Measurements from ENCODE around the gene DSCAML1.

Gene DSCAML1

DNA sequence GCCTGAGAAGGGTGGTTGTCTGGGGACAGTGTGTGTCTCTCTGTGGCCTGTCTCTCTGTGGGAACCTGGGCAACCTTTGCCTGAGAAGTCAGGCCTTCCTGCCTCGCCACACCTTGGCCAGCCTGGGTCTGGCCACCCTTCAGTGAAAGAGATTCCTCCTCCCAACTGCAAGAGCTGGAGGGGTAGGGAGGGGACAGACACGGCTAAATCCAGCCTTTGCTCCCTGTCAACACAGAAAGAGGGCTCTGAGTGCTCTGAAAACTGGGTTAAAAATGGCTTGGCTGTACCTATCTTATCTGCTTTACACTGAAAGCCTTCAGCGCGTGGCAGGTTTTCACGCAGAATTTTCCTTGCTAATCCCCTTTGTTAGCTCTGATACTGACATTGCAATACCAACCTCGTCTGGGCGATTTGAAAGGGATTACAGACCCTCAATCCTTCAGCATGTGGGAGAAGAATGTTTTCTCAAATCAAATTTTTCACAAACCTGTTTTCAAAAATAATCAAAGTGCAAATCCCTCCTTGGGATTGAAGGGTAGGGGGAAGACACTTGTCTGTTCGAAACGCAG, 163.7 kb downstream of the DSCAML1 start:
- DNase-seq, result no peak

DNA sequence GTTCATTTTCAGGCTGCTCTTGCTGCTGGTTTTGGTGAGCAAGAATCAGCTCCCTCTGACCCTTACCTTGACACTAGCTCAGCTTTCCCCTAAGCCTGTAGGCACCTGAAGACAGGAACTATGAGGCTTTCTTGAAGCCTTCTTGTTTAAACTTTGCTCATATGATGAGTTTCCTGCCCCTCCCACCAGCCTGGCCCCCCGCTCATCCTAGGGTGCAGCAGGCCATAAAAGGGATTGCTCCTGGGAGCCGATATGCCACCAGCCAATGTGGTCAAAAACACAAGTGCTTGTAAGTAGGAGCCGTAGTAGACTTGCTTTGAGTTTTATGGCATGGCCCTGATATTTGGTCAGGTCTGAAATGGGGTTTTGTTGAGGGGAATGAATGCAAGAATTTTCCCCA, 164.7 kb downstream of the DSCAML1 start:
- DNase-seq, result no peak

DNA sequence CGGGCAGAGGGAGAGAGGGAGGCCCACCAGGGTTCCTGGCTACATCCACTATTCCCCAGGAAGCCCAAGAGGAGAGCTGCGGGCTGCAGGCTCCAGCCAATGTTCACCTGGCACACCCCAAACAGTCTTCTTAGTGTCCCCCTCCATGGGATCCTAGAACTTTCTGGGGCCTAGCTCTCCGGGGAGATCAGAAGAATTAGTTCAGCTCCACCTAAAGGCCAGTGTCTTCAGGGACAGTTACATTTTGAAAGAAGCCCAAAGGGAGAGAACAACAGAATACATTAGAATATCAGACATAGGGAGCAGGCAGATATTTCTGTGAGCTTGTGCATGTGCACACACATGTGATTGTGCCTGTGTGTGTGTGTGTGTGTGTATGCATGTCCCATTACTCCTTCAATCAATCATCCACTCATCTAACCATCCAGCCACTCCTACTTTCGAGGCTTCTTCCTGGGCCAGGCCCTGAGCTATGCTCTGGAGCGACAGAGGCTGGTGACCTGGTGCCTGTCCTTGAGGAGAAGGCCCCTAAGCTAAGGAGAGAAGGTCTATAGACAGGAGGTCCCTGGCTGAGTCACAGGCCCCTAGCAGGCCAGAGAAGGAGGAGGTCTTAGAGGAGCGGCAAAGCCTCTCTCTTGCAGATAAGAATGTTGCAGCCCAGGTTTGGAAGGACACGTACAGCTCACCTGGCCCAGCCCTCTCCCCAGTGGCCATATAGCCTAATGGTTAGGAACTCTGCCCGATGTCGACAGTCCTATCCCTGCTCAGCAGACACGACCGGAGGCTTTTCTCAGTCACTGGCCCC, 165.5 kb downstream of the DSCAML1 start:
- DNase-seq, result no peak

DNA sequence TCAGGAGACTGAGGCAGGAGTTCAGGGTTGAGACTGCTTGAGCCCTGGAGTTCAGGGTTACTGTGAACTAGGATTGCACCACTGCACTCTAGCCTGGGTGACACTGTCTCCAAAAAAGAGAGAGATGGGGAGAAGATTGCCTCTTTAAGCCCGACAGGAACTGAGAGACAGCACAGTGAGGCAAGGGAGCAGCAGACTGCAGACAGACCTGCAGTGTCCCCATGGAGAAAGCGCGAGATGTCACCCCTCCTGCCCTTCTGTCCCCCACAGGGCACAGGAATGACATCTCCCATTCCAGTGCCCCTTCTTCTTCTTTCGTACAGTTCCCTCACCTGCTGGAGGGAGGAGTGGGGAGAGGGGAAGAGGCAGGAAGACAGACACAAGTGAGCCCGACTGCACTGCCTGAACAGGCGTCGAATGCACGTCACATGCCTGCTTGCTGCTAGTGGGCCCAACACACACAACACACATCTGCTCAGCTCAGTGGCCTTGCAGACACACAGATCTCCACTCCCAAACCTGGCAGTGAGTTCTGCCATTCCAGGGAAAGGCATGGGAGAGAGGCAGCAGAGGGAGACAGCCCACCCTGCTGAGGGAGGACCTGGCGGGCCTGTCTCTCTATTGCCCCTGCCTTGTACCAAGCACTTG, 167.0 kb downstream of the DSCAML1 start:
- DNase-seq, result no peak

DNA sequence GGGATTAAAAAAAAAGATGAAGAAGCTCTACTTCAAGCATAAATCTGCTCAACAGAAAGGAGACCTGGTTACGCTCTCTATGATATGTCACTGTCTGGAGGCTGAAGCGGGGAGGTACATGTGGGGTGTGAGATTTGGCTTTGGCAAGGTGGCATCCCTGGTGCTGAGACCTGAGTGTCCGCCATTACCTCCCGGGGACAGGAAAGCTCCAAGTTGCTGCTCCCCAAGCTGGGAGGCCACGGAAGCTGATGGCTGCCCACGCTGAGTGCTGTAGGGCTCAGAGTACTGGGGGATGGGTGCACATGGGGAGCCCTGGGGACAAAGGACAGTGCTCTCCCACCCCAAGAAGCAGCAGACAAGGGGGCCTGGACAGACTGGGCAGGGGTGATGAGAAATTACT, 167.9 kb downstream of the DSCAML1 start:
- DNase-seq, result no peak

DNA sequence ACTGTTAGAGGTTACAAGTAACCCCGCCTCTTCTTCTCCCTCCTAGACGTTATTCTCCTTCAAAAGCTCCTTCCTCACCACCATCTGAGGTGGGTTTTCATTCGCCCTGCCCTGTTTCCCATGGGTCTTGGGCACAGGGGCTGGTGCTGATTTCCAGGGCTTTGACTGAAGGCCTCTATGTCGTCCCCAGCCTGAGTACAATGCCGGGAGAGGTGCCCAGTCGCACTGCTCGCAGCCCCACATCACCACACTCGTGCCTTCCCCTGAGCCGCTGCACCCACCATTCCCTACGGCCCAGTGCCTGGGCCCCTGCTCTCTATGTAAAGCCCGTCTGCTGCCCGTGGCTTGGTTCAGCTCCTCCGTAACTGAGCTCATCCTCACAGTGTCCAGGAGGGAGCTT, 169.8 kb downstream of the DSCAML1 start:
- no peak for DNase-seq

DNA sequence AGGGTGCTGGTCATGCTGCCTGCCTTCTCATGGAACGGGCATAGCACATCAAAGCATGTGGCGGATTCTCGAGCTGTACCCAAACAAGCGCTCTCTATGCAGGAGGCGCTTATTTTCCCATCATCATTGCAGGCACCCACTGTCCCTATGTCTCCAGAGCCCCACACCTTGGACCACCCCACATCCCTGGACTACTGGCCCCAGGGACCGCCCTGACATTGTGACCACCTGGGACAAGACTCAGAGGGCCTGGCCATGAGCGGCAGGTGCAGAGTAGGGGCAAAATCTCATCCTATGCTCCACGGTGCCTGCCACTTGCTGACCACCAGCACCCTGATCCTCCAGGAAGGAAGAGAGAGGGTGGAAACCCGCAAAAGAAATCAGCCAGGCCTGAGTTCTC, 170.4 kb downstream of the DSCAML1 start:
- no peak for DNase-seq

DNA sequence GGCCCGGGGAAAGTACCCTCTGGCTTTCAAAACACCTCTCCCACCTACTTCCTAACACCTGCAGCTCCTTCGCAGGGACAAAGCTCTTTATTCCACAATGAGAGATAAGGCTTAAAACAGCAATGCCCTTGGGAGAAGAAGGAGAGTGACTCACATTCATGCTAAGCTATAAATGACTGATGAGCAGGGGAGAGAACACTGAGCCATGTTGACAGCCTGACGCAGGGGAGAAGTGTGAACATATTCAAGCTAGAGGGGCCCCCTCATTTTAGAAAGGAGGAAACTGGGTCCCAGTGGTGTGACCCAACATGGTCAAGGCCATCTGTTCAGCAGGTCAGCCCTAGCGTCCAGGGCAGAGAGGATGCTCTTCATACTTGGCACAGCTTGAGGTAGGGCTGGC, 171.8 kb downstream of the DSCAML1 start:
- DNase-seq, result no peak

DNA sequence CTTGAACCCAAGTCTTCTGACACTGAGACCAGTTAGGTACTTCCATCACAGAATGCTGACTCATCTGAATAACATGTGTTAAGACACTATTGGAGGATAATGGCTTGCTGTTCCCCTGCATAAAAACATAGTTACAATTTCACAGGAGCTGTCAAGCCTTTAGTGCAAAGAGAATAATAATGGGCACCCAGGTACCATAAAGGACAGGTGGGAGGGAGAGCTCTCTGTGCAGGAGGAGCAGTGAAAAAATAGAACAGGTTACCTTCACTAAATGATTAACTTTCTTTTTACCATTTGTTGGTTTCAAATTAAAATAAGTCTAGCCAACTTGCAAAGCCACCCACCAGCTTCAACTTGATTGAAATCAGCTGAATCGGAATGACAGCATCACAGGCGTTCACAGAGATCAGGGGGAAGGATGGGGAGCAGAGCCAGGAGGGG, 173.2 kb downstream of the DSCAML1 start:
- DNase-seq, result no peak

DNA sequence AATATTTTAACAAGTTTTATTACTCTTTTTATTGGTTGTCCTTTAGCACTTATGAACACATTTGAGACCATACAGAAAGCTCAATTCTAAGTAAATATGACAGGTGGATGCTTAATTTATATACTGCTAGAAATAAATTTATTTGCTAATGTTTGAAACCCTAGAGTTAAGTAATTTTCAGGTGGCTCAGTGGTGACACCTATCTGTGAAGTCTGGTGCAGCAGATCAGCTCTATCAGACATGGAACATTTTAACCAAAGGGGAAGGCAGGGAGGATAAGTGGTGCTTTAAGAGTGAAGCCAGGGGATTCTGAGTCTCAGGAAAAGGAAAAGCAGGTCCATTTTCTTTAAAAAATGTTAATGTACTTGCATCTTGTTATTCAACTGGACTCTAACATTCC, 175.8 kb downstream of the DSCAML1 start:
- no peak for DNase-seq

DNA sequence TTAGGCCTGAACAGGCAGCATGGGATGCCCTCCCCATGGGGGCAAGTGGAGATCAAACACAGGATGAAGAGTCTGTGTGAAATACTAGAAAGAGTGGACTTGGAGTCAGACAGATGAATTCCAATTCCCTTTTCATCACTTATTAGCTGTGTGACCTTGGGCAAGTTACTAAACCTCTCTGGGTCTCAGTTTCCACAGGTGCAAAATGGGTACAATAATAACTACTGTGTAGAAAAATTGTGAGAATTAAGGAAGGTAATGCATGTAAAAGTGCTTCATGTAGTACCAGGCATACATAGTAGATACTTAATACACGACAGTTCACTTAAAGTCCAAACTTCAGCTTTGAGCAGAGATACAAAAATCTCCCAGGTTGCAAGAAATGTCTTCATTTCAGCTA, 176.4 kb downstream of the DSCAML1 start:
- no peak for DNase-seq

DNA sequence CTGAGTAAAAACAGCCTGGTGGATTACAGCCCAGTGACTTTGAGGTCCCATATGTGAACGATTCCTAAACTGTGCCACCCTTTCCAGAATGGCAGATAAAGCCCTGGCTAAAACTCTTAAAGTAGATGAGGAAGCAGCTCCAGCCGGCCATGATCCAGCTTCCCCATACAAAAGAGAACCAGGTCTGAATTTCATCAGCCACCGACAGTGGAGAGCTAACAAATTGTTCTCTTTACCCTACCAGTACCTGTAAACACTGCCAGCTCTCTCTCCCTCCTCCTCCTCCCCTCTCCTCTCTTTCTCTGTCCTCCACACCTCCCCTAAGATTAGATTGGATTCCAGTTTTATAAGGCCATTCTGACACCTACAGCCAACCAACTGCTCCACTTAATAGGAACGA, 176.9 kb downstream of the DSCAML1 start:
- no peak for DNase-seq

DNA sequence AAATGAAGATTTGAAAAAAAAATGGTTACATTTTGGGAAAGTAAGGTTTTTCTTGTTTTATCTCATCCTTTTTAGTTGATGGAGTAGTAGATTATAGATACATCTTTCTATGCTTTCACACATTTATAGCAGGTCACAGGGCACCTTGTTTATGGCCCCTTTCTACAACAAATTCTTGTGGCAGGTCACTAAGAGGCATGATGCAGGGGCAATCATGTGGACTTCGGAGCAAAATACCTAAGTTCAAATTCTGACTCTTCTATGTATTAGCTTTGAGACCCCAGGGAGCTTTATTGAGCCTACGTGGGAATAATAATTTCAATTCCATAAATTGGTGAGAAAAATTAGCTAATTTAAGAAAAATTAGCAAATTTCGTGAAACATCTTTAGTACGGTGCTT, 177.4 kb downstream of the DSCAML1 start:
- no peak for DNase-seq

DNA sequence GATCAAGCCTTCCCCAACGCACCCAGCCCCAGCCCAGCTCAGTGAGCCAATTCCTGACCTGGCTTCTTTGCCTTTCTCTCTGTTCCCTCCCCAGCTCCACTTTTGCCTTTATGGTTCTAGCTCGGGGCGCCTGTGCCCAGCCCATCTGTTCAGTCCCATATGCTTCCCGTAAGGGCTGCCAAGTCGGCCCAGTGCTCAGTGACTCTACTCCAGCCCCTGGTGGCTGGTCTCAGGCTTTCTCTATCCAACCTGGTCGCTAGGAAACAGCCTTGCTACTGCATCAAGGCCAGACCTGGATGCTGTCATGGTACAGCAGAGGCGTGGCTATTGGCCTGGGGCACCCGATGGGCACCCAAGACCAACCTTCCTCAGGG, 178.0 kb downstream of the DSCAML1 start:
- DNase-seq, result no peak

DNA sequence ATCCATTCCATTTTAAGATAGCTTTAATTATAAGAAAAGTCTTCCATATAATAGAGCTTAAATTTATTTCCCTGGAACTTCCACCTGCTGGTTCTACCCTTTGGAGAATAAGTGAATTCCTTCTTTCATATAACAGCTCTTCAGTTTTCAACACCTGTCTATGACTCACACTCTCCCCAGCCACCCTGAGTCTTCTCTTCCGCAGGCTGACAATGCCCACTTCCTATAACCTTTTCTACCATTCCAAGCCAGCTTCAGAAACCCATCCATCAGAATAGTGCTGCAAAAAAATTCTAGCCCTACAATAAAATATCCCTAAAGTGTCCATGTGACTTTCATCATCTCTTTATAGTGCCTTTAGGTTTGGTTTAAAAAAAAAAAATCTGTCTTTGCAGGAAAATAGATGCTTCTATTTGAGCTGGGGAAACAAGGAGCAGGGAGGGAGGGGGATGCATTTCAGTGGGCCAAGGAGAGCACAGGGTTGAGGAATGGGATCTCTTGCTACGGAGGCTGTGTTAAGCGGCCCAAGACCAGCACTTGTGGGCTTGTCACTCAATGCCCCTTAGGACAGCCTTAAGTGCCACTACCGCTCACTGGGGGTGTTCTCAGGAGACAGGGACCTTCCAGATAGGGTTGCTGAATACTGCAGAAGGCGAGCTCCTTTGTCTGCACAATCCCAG, 178.6 kb downstream of the DSCAML1 start:
- DNase-seq, result no peak

DNA sequence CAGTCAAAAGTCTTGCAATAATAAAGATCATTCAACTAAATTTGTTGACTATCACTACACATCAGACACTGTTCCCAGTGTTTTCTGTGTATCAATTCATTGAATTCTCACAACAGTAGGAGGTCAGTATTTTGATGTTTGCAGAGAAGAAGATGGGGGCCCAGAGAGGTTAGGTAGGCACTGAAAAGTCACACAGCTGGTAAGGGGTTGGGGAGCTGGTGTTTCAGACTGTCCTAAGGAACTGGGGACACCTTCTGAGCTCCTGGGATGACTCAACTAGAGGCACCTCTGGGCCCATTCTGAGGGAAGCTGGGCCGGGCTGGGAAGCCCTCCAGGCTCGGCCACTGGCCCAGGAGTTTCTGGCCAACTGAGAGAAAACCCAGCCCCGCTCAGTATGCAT, 180.0 kb downstream of the DSCAML1 start:
- DNase-seq, result no peak

DNA sequence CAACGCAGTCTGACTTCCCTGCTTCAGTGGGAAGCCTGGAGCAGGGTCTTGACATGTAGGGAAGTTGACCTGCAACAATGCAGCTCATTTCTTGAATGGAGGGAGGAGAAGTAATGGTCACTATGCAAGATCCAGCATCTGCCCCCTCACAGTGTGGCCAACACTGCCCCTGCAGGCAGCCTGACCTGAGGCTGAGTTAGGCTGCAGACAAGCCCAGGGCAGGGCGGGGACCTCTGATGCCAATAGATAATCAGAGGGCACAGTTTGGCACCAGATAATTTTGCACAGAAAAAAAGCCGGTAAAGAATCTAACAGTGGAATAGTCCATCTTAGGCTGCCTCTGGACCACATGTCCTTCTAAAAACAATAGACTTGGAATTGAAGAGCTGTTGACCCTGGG, 182.3 kb downstream of the DSCAML1 start:
- DNase-seq, result no peak

DNA sequence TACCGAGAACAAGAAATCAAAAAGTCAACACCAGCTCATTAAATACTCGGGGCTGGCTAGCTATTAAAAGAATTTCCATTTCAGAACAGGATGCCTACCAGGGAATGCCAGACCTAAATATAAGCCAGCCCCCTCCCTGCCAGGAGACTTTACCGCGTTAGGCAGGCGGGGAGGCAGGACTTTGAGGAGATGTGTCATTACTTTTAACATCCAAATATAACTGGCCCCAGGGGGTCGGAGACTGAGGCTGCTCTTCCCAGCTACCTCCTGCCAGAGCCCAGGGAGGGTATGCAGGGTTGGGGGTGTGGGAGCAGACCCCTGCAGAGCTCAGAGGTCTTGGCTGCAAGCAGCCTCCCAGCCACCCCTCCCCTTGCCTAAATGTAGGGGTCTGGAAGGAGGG, 183.5 kb downstream of the DSCAML1 start:
- DNase-seq, result no peak

DNA sequence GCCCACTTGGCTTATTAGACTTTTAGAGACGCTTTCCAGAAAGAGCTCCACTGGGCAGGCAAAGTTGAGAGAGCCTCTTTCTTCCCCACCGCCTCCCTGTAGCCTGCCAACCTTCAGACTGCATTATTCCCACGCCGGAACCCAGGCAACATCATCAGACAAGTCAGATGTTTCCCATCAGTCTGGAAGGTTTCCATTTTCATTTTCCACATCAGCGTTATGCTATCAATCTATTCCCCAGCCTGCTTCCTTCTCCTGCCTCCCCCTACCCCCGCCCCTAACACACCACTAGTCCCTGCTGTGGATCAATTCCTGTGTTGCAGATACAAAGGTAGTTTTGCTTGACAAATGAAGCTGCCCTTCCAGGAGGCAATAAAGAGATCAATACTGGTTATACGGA, 184.8 kb downstream of the DSCAML1 start:
- DNase-seq, result no peak

DNA sequence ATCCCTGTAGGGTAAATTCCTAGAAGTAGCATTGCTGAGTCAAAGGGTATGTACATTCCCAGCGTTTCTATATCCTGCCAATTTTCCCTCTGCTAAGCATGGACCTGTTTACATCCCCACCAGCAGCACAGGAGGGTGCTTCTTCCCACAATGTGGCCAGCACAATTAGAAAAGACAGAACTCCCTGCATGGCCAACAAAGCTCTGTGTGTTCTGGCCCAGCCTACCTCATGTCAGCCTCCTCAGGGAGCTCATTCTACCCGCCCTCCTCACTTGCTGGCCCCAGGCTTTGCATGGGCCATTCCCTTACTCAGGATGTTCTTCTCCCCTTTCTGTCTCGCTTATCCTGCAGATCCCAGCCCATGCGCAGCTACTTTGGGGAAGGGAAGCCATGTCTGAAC, 186.1 kb downstream of the DSCAML1 start:
- no peak for DNase-seq

DNA sequence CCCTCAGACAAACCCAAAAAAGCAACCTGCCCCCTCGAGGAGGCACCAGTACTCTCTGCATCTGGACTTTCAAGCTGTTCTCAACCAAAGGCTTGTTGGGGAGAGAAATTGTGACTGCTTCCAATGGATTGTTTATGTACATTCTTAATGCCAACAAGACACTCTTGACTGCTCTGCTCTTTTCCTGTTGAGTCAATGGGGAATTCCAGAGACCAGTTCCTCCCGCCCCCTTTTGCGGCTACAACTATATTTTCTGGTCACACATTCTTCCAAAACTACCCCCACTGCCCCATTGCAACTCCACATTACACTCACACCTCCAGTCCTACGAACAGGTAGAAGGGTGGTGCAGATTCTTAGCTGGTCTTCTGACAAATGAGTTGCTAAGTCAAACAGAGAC, 187.0 kb downstream of the DSCAML1 start:
- DNase-seq, result no peak

DNA sequence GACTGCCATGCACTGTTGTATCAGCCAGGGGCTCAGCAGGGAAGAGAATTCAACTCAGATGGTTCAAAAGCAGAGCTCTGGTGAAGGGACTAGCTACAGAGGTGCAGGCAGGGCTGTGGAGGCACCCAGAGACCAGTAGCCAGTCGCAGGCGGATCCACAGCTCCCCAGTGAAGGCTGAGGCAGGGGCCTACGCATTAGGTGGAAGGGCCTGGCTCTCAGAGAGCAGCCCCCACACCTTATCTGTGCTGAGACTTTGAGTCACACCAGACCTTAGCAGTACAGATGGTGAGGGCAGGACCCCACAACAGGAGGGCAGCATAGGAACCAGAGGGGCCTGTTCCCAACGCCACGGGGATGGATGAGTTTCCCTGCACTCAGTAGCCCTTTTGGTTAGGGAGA, 189.6 kb downstream of the DSCAML1 start:
- no peak for DNase-seq

DNA sequence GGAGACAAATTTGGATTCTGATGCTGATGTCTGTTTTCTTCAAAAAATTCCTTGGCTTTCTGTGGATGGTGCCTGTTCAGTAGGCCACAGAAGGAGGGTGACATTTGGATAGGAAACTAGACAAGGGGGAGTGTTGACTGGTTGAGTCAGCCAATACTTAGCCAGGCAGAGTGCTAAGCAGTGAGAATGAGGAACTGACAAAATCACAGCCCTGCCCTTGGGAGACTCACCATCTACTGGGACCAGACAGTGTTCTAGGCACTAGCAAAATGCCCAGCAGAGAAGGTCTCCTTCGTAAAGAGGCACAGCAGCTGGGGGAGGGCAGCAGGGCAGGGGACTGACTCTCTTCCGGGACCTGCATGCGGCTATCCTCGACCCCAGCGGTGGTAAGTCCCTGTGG, 190.2 kb downstream of the DSCAML1 start:
- DNase-seq, result no peak

DNA sequence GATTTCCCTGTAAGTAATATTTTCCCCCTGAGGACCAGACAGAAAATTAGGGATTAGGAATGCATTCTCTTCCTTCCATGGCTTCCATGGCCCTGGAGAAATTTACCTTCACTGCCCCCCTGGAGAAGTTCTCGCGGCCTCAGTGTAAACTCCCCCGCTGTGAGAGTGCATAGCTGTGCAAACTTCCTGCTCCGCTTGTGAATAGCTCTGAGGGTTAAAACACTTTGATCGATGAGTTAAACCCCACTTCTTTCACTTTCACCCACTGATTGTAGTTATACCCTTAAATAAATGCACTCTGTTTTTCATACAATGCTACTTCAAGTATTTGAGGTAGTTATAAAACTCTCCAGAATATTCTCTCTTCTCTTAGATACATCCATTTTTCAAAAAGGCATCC, 190.8 kb downstream of the DSCAML1 start:
- DNase-seq, result no peak
